ENCODE results near the gene MTHFD1L.

The MTHFD1L gene

DNA sequence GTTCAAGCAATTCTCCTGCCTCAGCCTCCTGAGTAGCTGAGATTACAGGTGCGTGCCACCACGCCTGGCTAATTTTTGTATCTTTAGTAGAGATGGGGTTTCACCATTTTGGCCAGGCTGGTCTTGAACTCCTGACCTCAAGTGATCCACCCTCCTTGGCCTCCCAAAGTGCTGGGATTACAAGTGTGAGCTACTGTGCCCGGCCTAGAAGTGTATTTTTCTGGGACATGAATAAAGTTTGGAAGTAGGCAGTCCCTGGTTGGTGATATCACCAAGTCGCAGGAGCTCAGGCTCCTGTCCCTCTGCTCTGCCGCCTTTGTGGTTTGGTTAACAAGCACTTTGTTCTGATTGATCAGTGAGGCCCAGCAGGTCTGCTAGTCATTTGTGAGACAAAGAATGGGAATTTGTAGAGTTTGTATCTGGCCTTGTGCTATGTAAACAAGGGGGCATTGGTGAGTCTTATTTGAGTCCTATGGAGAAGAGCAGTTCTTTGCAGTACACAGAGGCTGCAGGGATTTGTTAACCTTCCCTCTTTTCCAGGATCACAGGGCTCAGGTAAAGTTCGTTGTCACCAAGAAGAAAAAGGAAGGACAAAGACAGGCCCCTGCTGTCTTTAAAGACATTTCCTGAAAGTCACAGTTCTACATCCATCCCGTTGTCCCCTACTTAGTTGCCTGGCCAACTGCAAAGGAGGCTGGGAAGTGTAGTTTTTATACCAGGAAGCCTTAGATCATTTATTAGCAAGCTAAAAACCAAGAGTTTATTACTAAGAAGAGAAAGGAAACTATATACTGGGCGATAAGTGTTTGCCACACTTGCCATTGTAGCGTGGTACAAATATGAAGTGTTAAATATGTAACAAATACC is 13.1 kb downstream of the MTHFD1L start:
- Histone ChIP-seq H3K27me3 (ENCODE audit: low read length) (no peaks in the 10 kb centered on the region), H3K9ac (ENCODE audit: low read length) (no peak overlapping the region), H3K36me3 (ENCODE audit: low read length) (peaks cover 20% of the 10 kb centered on the region; the same call in 1 of the 2 replicates), H2AFZ (ENCODE audit: low read depth, low read length, severe bottlenecking) (no peak overlapping the region), H3K9me3 (ENCODE audit: insufficient read depth, low read length) (no peaks in the 10 kb centered on the region), H3K4me2 (ENCODE audit: low read depth, low read length, poor library complexity, severe bottlenecking) (no peak overlapping the region), H3K4me3 (ENCODE audit: insufficient read depth, low read length, poor library complexity, severe bottlenecking) (no peak overlapping the region), H3K27ac (ENCODE audit: low read depth, low read length) (no peak overlapping the region), H3F3A (ENCODE audit: insufficient read depth) (no peaks in the 10 kb centered on the region), H4K20me1 (ENCODE audit: low read depth, low read length) (peaks cover 19% of the 10 kb centered on the region), H3K79me2 (ENCODE audit: insufficient read depth, low read length) (peaks cover 73% of the 10 kb centered on the region), H3K9me2 (replicated peaks; ENCODE audit: insufficient read depth, low read length) (no peaks in the 10 kb centered on the region)
- TF ChIP-seq EZH2phosphoT487 (conservative IDR thresholded peaks at IDR 0.05; ENCODE audit: low read length) = no peak
- TF ChIP-seq, protein P1, sequence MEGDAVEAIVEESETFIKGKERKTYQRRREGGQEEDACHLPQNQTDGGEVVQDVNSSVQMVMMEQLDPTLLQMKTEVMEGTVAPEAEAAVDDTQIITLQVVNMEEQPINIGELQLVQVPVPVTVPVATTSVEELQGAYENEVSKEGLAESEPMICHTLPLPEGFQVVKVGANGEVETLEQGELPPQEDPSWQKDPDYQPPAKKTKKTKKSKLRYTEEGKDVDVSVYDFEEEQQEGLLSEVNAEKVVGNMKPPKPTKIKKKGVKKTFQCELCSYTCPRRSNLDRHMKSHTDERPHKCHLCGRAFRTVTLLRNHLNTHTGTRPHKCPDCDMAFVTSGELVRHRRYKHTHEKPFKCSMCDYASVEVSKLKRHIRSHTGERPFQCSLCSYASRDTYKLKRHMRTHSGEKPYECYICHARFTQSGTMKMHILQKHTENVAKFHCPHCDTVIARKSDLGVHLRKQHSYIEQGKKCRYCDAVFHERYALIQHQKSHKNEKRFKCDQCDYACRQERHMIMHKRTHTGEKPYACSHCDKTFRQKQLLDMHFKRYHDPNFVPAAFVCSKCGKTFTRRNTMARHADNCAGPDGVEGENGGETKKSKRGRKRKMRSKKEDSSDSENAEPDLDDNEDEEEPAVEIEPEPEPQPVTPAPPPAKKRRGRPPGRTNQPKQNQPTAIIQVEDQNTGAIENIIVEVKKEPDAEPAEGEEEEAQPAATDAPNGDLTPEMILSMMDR (IDR thresholded peaks at IDR 0.05; ENCODE audit: insufficient read depth, low read length, poor library complexity, severe bottlenecking) = no peak

DNA sequence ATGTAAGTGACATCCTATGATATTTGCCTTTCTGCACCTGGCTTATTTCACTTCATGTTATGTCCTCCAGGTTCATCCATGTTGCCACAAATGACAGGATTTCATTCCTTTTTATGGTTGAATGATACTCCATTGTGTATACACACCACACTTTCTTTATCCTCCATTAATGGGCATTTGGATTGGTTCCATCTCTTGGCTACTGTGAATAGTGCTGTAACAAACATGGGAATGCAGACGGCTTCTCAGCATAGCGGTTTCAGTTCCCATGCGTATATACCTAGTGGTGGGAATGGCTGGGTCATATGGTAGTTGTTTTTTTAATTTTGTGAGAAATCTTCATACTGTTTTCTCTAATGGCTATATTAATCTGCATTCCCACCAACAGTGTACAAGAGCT is 14.8 kb downstream of the MTHFD1L start:
- H4K20me1 ChIP-seq (ENCODE audit: low read depth, low read length) = peaks cover 11% of the 10 kb centered on the region
- H3K36me3 ChIP-seq (ENCODE audit: low read length) = peaks cover 29% of the 10 kb centered on the region; the same call in 1 of the 2 replicates
- no peak overlapping the region for H3K4me2 ChIP-seq (ENCODE audit: low read depth, low read length, poor library complexity, severe bottlenecking)

DNA sequence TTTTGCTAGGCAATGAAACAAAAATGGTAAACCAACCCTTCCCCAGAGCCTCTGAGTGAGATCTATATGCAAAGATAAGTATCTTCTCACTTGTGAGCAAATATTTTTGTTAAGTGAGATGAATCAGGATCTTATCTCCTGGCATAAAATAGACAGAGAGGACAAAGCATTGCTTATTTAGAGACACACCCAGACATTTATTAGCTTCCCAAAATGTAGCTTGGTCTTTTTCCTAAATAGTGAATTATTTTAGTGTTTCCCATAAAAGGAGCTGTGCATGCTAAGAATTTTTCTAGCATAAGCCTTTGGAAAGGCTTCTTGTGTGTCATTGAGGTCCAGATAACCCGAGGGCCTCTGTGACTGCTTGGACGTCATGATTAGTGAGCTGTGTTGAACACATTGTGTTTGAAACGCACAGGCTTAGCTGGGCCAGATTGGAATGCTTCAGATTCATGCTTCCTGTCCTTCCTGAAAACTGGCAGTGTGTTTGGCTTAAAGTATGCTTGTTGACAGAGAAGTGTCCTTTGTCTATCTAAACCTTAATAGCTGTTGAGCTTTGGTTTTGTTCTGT is 16.5 kb downstream of the MTHFD1L start:
- Histone ChIP-seq H3K4me2 (ENCODE audit: low read depth, low read length, poor library complexity, severe bottlenecking) (no peak overlapping the region), H4K20me1 (ENCODE audit: low read depth, low read length) (peaks cover 5% of the 10 kb centered on the region; the same call in 1 of the 2 replicates), H3K27me3 (ENCODE audit: low read length) (no peaks in the 10 kb centered on the region), H3K9me2 (replicated peaks; ENCODE audit: insufficient read depth, low read length) (no peaks in the 10 kb centered on the region), H3K36me3 (ENCODE audit: low read length) (peaks cover 41% of the 10 kb centered on the region), H3K27ac (ENCODE audit: low read depth, low read length) (no peak overlapping the region), H3K4me3 (ENCODE audit: insufficient read depth, low read length, poor library complexity, severe bottlenecking) (no peak overlapping the region), H3K9ac (ENCODE audit: low read length) (no peak overlapping the region), H2AFZ (ENCODE audit: low read depth, low read length, severe bottlenecking) (no peak overlapping the region), H3K79me2 (ENCODE audit: insufficient read depth, low read length) (peaks cover 39% of the 10 kb centered on the region), H3F3A (ENCODE audit: insufficient read depth) (no peaks in the 10 kb centered on the region), H3K9me3 (ENCODE audit: insufficient read depth, low read length) (no peaks in the 10 kb centered on the region)
- TF ChIP-seq, protein P1 (IDR thresholded peaks at IDR 0.05; ENCODE audit: insufficient read depth, low read length, poor library complexity, severe bottlenecking) = no peak
- TF ChIP-seq EZH2phosphoT487 (conservative IDR thresholded peaks at IDR 0.05; ENCODE audit: low read length) = no peak

More for the DNA sequence above, 14.8 kb downstream of the MTHFD1L start:
- Histone ChIP-seq H3K9me3 (ENCODE audit: insufficient read depth, low read length) (no peaks in the 10 kb centered on the region), H3K27ac (ENCODE audit: low read depth, low read length) (no peak overlapping the region), H3K9me2 (replicated peaks; ENCODE audit: insufficient read depth, low read length) (no peaks in the 10 kb centered on the region), H3K4me3 (ENCODE audit: insufficient read depth, low read length, poor library complexity, severe bottlenecking) (no peak overlapping the region), H3K9ac (ENCODE audit: low read length) (no peak overlapping the region), H2AFZ (ENCODE audit: low read depth, low read length, severe bottlenecking) (no peak overlapping the region), H3F3A (ENCODE audit: insufficient read depth) (no peaks in the 10 kb centered on the region), H3K79me2 (ENCODE audit: insufficient read depth, low read length) (peaks cover 56% of the 10 kb centered on the region), H3K27me3 (ENCODE audit: low read length) (no peaks in the 10 kb centered on the region)
- no peak for TF ChIP-seq EZH2phosphoT487 (conservative IDR thresholded peaks at IDR 0.05; ENCODE audit: low read length)
- TF ChIP-seq, protein P1 (IDR thresholded peaks at IDR 0.05; ENCODE audit: insufficient read depth, low read length, poor library complexity, severe bottlenecking) = no peak

Measured in SU-DHL-6 (cell line).